ENCODE measurements around the gene CFAP45. TPM values are rescaled to one million over a fixed set of nuclear protein-coding genes. Genes with fewer than 3 reads are reported as not detected.

The CFAP45 gene
- total and polyA plus RNA-seq, 9 of the 15 experiments (the other 6 are each of a cell fraction or from before 2014, with no cell fraction given): 0.65 to 2.4 (median 1.5) TPM

- no peak; a peak in 1 of 4 replicates for TF ChIP-seq ZNF639 (CRISPR knock-in tag; conservative IDR thresholded peaks at IDR 0.05 in 1 of 2, IDR thresholded peaks at IDR 0.05 in 1 of 2)
- TF ChIP-seq GTF2F1 (IDR thresholded peaks at IDR 0.05; ENCODE audit: low read depth, low read length): peak; percentile 55; the same call in 1 of the 2 replicates
- TF ChIP-seq STAT6 (CRISPR knock-in tag; IDR thresholded peaks at IDR 0.05): peak; percentile 89; the same call in 1 of the 2 replicates
- TF ChIP-seq U2AF1 (optimal IDR thresholded peaks at IDR 0.05; ENCODE audit: low read depth, low read length): no peak
- TF ChIP-seq NR2C1 (IDR thresholded peaks at IDR 0.05): no peak
- TF ChIP-seq NR2C1 (tag; IDR thresholded peaks at IDR 0.05): 0 out of 2 replicates have a peak, but pooled peaks have one; percentile 44
- TF ChIP-seq ZNF830 (CRISPR knock-in tag; IDR thresholded peaks at IDR 0.05): peak; percentile 53; the same call in 1 of the 2 replicates
- TF ChIP-seq CBX3 (IDR thresholded peaks at IDR 0.05; ENCODE audit: borderline replicate concordance in 1 of 2, low read length in 2 of 2): no peak
- TF ChIP-seq AFF4 (CRISPR knock-in tag; IDR thresholded peaks at IDR 0.05): peak; percentile 89
- 0 out of 4 replicates have a peak, but pooled peaks of 1 of the 2 experiments have one; percentile 20 for TF ChIP-seq MAZ (CRISPR knock-in tag; conservative IDR thresholded peaks at IDR 0.05 in 1 of 2, IDR thresholded peaks at IDR 0.05 in 1 of 2)
- no peak for TF ChIP-seq SRSF1 (IDR thresholded peaks at IDR 0.05; ENCODE audit: low read depth, low read length)
- peak; percentile 72 for TF ChIP-seq BRD4 (IDR thresholded peaks at IDR 0.05)
- peak; percentile 91 for TF ChIP-seq FOSL1 (tag; conservative IDR thresholded peaks at IDR 0.05)
- peak in 1 of 2 experiments; percentile 47; a peak in 2 of 4 replicates for TF ChIP-seq HDAC1 (IDR thresholded peaks at IDR 0.05)
- no peak for TF ChIP-seq HDAC6 (IDR thresholded peaks at IDR 0.05; ENCODE audit: low read depth, low read length)
- TF ChIP-seq FOXM1 (IDR thresholded peaks at IDR 0.05; ENCODE audit: low read depth): peak; percentile 86
- no peak; the same call in 1 of the 2 replicates for TF ChIP-seq FOXM1 (CRISPR knock-in tag; IDR thresholded peaks at IDR 0.05; ENCODE audit: low read depth)
- TF ChIP-seq ZNF41 (CRISPR knock-in tag; conservative IDR thresholded peaks at IDR 0.05): no peak
- TF ChIP-seq JUNB (CRISPR knock-in tag; conservative IDR thresholded peaks at IDR 0.05): no peak
These were observed 25.1 kb upstream of the CFAP45 start, which contains the start of gene TAGLN2 (continued) for GRCh38 chr1:159924791-159925718.

Data from K562 (cell line).